ENCODE results near the gene TMPRSS13.
"Not testable (repeated sequence)": the region's sequence is repeated elsewhere in the genome, so short reads cannot be mapped to it uniquely, and the experiment has no call there.

The TMPRSS13 gene
- 5.4 reads per million, percentile 21 among the genes with 10 or more reads in this experiment for total RNA-seq

DNA sequence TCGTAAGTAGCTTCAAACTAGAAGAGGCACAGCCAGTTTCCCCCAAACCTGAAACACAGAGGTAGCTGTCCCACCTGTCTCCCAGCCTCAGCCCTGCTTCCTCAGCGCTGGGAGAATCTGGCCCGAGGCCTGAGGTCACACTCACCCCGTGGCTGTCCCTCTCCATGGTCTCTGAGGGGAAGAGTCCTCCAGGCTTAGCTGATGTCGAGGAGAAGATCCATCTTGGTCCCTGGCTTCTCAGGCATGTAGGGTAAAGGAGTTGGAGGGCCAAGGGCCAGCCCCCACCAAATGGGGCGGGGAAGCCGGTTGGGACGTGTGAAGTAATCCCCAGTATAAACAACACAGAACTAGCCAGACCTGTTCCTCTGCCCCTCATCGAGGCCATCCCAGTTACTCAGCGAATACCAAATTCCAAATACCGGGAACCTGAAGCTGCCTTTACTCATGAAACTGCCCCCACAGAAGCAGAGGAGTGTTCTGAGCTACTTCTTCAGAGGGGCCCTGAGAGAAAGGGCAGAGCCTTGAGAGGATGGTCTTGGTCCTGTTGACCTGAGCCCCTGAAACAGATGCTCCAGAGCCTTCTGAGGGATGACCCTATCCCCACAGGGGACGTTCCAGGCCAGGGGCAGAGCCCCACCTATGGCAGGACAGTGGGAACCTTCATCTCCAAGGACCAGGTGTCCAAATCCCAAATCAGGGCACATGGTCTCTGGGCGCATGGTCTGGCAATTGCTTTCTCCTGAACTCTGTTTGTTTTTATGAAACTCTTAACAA lies at the start of gene TMPRSS13:
Gene TMPRSS13, minus strand, starts transcription at position 261 of the 774 bp plus-strand sequence. Its CDS starts 95 bp downstream, at position 166.
- DNase-seq: no peak

DNA sequence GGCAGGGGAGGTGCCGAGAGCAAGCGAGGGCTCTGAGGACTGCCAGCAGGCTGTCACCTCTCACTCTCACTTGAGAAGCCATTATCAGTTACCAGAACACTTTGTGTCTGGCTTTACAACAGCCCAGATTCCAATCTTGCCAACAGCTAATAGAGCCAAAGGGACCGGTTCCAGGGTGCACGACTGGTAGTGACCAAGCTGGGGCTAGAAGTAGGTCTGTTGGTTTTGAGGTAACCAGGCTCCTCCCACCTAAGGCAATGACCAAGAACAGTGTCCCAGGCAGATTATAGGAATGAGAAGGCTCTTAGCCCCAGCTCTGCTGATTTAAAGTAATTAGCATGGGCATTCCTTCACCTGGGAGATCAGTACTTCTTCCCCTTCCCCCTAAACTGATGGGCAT lies 49.8 kb upstream of the TMPRSS13 start:
- DNase-seq: no peak

DNA sequence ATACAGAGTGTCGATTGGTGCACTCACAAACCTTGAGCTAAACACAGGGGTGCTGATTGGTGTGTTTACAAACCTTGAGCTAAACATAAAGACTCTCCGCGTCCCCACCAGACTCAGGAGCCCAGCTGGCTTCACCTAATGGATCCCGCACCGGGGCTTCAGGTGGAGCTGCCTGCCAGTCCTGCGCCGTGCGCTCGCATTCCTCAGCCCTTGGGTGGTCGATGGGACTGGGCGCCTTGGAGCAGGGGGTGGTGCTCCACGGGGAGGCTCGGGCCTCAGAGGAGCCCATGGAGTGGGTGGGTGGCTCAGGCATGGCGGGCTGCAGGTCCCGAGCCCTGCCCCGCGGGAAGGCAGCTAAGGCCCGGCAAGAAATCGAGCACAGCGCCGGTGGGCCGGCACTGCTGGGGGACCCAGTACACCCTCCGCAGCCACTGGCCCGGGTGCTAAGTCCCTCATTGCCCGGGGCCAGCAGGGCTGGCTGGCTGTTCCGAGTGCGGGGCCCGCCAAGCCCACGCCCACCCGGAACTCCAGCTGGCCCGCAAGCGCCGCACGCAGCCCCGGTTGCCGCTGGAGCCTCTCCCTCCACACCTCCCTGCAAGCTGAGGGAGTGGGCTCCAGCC lies 49.2 kb upstream of the TMPRSS13 start:
- not testable (repeated sequence) for DNase-seq

DNA sequence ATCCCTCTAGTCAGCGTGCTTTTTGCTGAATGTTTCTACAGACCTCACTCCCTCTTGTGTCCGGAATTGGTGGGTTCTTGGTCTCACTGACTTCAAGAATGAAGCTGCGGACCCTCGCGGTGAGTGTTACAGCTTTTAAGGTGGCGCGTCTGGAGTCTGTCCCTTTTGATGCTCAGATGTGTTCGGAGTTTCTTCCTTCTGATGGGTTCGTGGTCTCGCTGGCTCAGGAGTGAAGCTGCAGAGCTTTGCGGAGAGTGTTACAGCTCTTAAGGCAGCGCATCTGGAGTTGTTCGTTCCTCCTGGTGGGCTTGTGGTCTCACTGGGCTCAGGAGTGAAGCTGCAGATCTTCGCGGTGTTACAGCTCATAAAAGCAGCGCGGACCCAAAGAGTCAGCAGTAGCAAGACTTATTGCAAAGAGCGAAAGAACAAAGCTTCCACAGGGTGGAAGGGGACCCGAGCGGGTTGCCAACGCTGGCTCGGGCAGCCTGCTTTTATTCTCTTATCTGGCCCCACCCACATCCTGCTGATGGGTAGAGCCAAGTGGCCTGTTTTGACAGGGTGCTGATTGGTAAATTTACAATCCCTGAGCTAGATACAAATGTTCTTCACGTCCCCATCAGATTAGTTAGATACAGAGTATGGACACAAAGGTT lies 48.5 kb upstream of the TMPRSS13 start:
- not testable (repeated sequence) for DNase-seq

DNA sequence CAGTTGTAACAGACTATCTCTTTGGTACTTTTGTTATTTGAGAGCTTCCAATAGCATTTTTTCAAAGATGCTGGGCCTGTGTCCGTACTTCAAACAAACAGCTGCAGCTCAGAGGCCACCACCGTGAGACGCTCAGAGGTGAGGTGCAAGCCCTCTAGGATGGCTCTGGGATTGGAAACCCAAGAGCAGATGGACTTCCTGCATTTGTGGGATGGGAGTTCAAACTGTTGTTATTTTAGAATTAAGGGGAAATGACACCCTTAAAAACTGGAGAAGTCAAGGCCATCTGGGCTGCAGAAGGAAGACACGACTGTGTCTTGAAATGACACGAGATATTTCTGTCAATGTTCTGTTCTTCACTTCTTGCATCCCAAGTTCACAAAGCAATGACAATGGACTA lies 47.8 kb upstream of the TMPRSS13 start:
- DNase-seq: no peak

DNA sequence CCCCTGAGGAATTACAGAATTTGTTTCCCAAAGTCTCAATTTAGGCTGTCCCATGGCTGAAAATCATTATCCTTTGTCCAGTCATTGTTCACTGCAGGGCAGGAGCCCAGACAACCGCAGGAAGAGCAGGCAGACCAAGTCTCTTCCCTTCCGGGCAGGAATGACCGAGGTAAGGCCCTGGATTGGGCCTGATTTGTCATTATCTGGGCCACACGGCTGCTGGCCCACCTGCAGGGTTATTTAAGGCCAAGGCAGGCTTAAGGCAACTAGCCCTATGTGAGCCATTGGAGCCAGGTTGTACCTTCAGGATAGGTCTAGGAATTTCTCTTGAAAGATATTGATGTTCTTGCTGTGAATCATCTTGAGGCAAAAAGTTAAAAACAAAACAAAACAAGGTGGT lies 47.2 kb upstream of the TMPRSS13 start:
- no peak for DNase-seq

DNA sequence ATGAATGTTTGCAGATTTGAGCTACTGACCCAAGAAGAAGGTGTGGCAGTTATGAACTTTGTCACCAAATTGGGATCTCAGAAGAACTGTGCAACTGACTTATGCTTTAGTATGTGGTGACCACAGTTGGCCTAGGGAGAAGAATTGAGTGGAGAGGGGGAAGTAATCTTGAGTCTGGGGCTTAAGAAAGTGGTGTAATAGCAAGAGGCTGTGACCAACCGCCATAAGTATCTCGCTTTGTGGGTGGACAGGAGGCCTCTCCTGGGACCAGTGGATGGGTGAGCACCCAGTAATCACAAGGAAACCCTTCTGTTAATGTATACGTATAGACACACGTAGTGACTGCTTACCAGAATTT lies 44.3 kb upstream of the TMPRSS13 start:
- DNase-seq: no peak

DNA sequence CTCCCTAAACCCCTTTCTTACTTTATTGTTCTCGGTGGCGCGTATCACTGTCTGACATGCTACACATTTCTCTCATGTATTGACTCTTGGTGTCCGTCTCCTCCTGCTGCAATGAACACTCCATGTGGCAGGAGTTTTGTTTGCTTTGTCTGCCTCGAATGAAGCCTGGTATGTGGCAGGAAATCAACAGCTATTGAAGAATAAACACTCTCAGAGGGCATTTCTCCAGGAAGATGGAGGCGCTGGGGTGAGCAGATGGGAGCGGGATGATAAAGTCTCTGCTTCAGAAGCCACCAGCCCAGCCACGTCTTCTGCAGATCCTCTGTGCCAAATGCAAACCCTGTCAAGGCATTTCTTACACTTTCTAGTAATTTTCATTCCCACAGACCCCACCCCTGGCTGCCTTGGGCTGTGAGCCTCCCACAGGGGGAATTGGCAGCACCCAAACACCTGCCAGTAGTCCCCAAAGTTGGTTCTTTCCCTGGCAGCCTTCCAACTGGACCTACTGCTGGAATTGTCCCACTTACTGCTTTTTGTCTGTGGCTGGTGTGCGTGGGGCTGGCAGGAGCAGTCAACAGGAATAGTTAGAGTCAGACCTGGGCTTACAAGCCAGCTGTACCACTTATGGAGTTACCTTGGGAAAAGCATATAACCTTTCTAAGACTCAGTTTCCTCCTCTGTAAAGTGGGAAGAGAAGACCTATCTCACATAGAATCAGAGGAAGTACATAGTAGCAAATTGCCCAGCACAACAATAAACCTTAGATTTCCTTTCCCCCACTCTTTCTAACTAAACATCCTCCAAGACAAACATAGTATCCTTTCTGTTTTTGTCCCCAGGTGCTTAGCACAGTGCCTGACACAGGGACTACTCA lies 43.7 kb upstream of the TMPRSS13 start:
- no peak for DNase-seq

DNA sequence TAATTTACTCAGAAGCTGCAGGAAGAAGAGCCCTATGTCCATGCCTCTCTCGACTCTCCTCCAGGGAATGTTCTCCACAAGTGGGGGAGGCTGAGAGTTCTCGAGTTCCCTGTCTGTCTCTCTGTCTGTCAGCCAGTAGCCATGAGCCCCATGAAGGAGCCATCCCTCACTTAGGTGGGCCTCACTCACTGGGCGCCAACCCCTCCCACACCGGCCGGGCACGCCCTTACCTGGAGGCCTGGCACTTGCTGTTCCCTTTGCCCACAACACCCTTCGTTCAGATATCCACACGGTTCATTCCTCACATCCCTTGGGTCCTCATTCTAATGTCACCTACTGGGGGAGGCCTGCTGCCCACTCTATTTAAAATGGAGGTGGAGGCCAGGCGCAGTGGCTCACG lies 42.8 kb upstream of the TMPRSS13 start:
- DNase-seq: no peak

DNA sequence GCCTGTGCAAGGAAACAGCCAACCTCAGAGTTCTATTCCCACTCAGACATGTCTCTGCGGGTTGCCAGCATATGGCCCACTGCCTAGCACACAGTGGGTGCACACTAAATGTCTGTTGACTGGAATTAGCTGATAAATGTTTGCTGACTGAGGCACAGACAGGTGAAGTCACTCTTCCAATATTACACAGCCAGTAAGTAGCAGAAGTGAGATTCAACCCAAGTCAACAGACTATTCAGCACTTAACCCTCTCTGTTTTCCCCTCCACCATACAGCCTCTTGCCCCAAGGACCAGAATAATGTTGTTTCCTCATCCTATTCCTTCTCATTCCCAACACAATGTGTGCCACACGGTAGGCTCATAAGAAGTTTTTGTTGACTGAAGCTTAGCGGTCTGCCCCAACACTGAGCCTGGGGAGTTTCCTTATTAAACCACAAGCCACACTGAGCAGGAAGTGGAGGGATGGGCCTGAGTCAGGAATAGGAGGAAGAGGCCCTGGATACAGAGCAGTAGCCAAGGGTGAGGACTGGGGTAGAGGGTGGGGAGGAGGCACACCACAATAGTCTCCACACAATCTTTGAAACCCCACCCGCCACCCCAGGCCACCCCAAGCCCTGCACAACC lies 41.3 kb upstream of the TMPRSS13 start:
- no peak for DNase-seq

DNA sequence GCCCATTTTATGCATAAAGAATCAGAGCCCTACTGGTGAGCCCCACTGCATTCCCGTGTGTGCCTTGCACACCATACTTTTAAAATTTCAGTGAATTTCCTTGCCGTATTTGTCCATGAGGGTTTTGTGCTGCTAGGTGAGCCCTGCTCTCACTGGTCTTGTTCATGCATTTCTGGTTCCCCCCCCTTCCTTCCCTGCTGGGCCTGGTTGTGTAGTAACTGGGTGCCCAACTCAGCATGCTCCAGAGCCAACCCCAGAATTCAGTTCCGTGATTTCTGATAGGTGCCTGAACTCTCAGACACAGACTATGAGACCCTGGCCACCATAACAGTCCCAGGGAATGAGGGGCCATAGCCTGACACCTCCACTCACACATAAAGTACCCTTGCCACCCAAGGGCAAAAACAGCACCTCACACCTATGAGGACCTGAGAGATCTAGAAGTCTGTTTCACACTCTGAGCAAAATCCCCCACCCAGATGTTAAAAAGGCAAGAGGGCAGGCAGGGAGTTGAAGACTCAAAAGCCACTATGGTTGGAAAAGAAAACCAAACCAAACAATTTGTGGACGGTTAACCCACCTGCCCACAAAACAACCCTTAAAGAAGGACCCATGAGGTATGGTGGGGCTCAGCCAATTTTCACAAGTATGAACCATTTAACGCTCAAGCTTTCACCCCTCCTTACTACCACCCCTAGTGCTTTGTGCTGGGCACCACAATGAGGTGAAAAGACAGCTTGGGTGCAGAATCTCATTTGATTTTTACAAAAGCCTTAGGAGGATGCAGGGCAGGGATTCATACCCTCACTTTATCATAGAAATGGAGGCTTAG lies 40.2 kb upstream of the TMPRSS13 start:
- DNase-seq: no peak

DNA sequence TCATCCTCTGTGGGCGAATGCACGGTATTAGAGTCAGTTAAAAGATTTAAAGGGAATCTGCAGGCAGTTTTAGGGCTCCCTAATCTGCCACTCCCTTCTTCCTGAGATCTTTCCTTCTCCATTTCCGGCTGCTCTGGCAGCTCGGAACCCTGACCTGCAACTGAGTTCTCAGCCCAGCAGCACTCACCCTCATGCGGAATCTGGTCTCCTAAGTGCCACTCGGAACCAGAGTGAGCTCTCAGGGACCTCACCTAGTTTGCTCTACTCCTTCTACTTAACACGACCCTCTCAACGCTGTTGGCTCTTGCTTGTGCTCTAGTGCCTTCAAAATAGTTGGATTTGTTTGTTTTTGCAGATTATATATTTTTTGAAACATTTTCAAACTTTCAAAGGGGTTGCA lies 37.7 kb upstream of the TMPRSS13 start:
- DNase-seq: no peak

DNA sequence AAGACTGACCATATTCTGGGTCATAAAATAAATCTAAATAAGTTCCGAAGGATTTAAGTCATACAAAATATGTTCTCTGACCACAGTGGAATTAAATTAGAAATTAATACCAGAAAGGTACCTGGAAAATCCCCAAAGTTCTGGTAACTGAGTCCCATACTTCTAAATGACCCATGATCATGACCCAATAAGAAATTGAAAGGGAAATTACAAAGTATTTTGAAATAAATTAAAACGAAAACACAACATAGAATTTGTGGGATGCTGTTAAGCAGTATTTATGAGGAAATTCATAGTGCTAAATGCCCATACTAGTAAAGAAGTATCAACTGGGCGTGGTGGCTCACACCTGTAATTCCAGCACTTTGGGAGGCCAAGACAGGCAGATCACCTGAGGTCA lies 33.6 kb upstream of the TMPRSS13 start:
- DNase-seq: no peak

DNA sequence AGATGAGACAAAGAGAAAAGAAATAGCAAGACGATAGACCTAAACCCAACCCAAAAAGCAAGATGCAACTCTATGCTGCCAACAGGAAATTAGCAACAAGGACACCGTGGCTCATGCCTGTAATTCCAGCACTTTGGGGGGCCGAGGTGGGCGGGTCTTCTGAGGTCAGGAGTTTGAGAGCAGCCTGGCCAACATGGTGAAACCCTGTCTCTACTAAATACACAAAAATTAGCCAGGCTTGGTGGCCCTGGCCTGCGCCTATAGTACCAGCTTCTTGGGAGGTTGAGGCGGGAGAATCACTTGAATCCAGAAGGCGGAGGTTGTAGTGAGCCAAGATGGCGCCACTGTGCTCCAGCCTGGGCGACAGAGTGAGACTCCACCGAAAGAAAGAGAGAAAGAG lies 32.7 kb upstream of the TMPRSS13 start:
- DNase-seq: no peak

DNA sequence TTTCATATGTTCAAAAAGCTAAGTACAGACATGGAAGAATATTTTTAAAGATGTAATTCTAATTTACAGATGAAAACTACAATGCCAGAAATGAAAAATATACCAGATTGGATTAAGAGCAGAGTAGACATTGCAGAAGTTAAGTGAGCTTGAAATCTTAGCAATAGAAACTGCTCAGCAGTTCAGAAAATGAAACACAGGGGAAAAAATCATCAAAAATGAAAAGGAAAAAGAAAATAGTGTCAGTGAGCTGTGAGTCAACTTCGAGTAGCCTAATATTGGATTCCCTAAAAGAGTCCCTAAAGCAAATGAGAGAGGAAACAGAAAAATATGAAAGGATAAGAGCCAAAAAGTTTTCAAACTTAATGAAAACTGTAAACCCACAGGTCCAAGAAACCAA lies 31.2 kb upstream of the TMPRSS13 start:
- DNase-seq: no peak

DNA sequence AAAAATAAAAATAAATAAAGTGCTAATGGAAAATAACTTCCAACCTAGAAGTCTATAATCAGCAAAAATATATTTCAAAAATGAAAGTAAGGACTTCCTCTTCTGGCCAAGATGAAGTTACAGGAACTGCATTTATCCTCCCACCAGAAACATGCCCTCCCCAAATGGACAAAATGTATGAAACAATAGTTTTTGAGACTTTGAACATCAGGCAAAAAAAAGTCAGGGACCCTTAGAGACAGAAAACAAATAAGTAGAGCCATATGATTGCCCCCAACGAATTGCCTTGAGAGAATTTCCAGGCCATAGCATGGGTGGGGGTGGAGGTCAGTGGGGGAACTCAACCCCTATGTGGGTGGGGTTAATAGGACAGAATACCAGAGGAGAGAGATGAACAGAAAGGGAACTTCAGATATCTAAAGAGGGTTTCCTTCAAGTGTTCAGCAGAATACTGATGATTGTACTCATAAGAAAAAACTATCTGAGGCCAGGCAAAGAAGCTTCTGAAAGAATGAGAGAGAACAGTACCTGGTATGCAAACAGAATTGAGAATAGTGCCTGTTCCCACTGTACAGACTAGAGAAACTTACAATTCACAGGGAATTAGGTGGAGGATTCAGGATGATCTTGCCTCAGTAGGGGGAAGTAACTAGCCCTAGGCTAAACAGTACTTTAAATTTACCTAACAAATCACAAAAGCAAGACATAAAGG lies 30.4 kb upstream of the TMPRSS13 start:
- no peak for DNase-seq

DNA sequence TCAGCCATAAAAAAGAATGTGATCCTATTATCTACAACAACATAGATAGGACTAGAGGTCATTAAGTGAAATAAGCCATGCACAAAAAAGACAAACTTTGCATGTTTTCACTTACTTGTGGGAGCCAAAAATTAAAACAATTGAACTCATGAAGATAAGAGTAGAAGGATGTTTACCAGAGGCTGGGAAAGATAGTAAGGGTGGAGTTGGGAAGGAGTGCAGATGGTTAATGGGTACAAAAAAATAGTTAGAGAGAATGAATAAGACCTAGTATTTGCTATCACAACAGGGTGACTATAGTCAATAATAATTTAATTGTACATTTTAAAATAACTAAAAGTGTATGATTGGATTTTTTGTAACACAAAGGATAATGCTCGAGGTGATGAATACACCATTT lies 29.7 kb upstream of the TMPRSS13 start:
- DNase-seq: no peak

DNA sequence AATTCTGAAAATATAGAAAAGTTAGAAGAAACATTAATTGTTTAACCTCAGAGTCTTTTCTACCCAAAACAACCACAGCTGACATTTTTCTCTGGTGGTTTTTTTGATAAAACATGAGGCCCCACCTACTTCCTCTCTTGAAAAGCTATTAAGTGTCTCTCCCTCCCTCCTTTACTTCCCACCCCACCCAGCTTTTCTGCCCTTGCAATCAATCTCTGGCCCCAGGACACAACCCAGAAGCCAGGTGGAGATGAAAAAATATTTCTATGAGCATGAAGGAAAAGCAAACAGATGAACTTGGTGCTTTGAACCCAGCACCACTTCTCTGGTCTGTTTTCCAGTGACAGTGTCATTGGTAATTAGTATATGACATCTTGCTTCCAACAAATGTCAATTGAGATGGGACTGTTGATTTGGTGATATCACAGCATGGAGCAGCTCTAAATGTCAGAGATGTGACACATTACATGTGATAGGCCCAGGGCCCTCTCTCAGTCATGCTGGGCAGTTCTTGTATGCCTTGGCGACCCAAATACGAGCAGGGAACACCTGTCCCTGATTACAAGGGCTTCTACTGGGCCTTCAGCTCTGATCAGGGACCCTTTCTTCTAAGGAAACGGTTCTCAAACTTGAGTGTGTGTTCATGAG lies 23.9 kb upstream of the TMPRSS13 start:
- peak; percentile 24 for DNase-seq

DNA sequence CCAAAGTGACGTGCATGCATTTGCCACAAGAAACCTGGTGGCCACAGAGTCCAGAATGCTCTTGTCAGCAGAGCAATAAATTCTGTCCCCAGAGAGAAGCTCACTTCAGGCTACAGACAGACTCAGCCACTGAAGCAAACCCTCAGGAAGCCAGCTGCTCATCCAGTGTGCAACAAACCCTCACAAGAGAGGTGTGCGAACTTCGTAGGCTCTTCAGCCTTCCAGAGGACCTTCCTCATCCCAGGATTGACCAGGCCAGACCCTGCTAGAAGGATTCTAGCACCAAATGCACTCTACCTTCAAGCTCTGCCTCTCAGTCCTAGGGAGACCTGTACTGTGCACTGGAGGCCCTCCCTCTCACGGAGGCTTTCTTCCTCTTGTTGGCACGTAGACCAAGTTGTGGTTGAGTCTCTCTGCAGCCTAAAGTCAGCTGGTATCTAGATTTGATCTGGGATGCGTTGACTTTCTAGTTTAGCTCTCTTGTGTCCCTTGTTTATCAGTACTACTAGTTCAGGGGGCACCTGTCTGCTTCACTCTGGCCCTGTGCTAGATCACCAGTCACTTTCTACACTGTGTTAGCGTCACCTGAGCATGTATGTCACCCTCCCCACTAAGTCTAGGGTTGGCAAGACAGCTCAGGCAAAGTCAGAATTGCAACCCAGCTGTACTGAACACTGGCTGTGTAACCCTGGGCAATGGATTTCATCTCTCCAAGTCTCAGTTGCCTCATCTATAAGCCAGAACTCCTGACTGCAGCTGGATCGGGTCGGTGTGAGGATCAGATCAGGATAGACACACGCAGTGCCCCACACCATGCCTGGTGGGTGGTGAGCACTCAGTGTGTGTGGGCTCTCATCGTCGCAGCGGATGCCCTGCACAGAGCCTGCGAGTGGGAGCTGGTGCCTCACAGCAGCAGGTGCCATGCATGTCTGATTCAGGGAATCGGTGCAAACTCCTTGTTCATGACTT lies 22.1 kb upstream of the TMPRSS13 start:
- DNase-seq: peak; percentile 33

All from effector CD4-positive, alpha-beta T cell (primary cell).